Endothelial cell of umbilical vein (primary cell): ENCODE results near the gene IL36RN. TPM values are rescaled to one million over a fixed set of nuclear protein-coding genes. Genes with fewer than 3 reads are reported as not detected.

ENCODE experiments used
- BruUV-seq: library from RNA; stranded (reverse); fragments of 400-500 nt; replicated peaks from 2 replicates; lab custom pipeline; 2021; lab: Mats Ljungman, UMichigan
- CTCF ChIA-PET: fragments of 300-600, 350-600 bp; sonication (Branson Sonifier 250); formaldehyde crosslinking; loops from one replicate; lab custom pipeline; 2021; ENCODE audit warnings: antibody characterized with exemption, inconsistent platforms; lab: Charles Lee
- POLR2A ChIA-PET: fragments of 300-600, 350-600 bp; sonication (Branson Sonifier 250); formaldehyde crosslinking; loops from one replicate; lab custom pipeline; 2021; ENCODE audit warnings: antibody characterized with exemption, inconsistent platforms; lab: Charles Lee
- DNase-seq: peaks from one replicate; pipeline ENCODE4 v3.0.0-alpha.2; 2011; ENCODE audit warnings: low read depth, low spot score
- FAIRE-seq: peaks from 2 replicates; lab custom pipeline; 2011; peaks lifted over from hg19 to GRCh38; lab: Jason Lieb, UNC
- H2AFZ ChIP-seq: 2 replicates; pipeline ENCODE4 v1.6.0; 2012; ENCODE audit warnings: low read depth, low read length, control low read depth, inconsistent platforms
- H3K27ac ChIP-seq: 2 replicates; pipeline ENCODE4 v1.5.1; 2011; ENCODE audit warnings: low read depth, mild to moderate bottlenecking, control low read depth, low read length, moderate library complexity; ENCODE audit not compliant: insufficient read depth
- H3K27me3 ChIP-seq, 2 experiments: 2 replicates each; pipeline versions ENCODE4 v1.6.0 to v1.6.1; 2011; ENCODE audit warnings: low read length in 2 of 2, mixed read lengths in 1 of 2; ENCODE audit not compliant: control insufficient read depth in 2 of 2, insufficient read depth in 2 of 2
- H3K36me3 ChIP-seq, 2 experiments: 2 replicates in 1 of 2; 3 replicates in 1 of 2; pipeline ENCODE4 v1.5.1; 2011; ENCODE audit warnings: low read length in 2 of 2, mild to moderate bottlenecking in 1 of 2, moderate library complexity in 1 of 2; ENCODE audit not compliant: control insufficient read depth in 2 of 2, insufficient read depth in 2 of 2; ENCODE audit errors: extremely low read depth in 1 of 2
- H3K4me1 ChIP-seq: 3 replicates; pipeline ENCODE4 v1.5.1; 2011; ENCODE audit warnings: mild to moderate bottlenecking, low read length; ENCODE audit not compliant: control insufficient read depth, insufficient read depth; ENCODE audit errors: extremely low read depth
- H3K4me2 ChIP-seq: 2 replicates; pipeline ENCODE4 v1.6.1; 2011; ENCODE audit warnings: low read length, control low read depth, mixed read lengths; ENCODE audit not compliant: insufficient read depth
- H3K4me3 ChIP-seq, 3 experiments: fragments of 200-600 bp in 1 of 3; sonication (generic), shearing (Covaris generic) in 1 of 3; replicated peaks in 1 of 3; 2 replicates each; pipeline ENCODE4 v1.5.1; 2011 to 2016; ENCODE audit warnings: control low read depth in 3 of 3, low read length in 3 of 3, mild to moderate bottlenecking in 2 of 3, inconsistent platforms in 1 of 3, low read depth in 1 of 3, moderate library complexity in 1 of 3; ENCODE audit not compliant: insufficient read depth in 1 of 3
- H3K79me2 ChIP-seq: 2 replicates; pipeline ENCODE4 v1.6.0; 2012; ENCODE audit warnings: low read length, inconsistent platforms; ENCODE audit not compliant: control insufficient read depth, insufficient read depth
- H3K9ac ChIP-seq: replicated peaks from 2 replicates; pipeline ENCODE3; 2011; ENCODE audit warnings: low read length, control low read depth; ENCODE audit not compliant: insufficient read depth; ENCODE audit errors: extremely low read depth
- H3K9me1 ChIP-seq: replicated peaks from 3 replicates; pipeline ENCODE4 v1.6.0; 2011; ENCODE audit warnings: mild to moderate bottlenecking, low read length; ENCODE audit not compliant: control insufficient read depth, insufficient read depth; ENCODE audit errors: extremely low read depth
- H3K9me3 ChIP-seq: replicated peaks from 2 replicates; pipeline ENCODE4 v1.5.1; 2012; ENCODE audit warnings: low read length, inconsistent platforms; ENCODE audit not compliant: control insufficient read depth, insufficient read depth
- H4K20me1 ChIP-seq: replicated peaks from 2 replicates; pipeline ENCODE3; 2011; ENCODE audit warnings: mild to moderate bottlenecking, low read length; ENCODE audit not compliant: control insufficient read depth, insufficient read depth; ENCODE audit errors: extremely low read depth
- CTCF ChIP-seq, 2 donors: IDR thresholded peaks; 1 replicate in 1 of 2; 2 replicates in 1 of 2; pipeline ENCODE4 v1.5.1; 2011; ENCODE audit warnings: low read length in 2 of 2, mild to moderate bottlenecking in 2 of 2, moderate library complexity in 2 of 2, control low read depth in 1 of 2, inconsistent platforms in 1 of 2, low read depth in 1 of 2; ENCODE audit not compliant: insufficient read depth in 1 of 2; ENCODE audit errors: extremely low read depth in 1 of 2
- EZH2 ChIP-seq: IDR thresholded peaks from 2 replicates; pipeline ENCODE4 v1.6.1; 2012; ENCODE audit warnings: borderline replicate concordance, low read depth, mild to moderate bottlenecking, moderate library complexity, low read length, inconsistent platforms; ENCODE audit not compliant: severe bottlenecking
- FOS ChIP-seq: IDR thresholded peaks from 2 replicates; pipeline ENCODE4 v1.6.1; 2011; ENCODE audit warnings: mild to moderate bottlenecking, low read length, moderate library complexity, borderline replicate concordance; ENCODE audit not compliant: insufficient read depth
- GATA2 ChIP-seq: IDR thresholded peaks from 2 replicates; pipeline ENCODE4 v1.7.0; 2011; ENCODE audit warnings: low read depth, mild to moderate bottlenecking, moderate library complexity, mixed read lengths, low read length; ENCODE audit not compliant: insufficient read length, insufficient read depth
- JUN ChIP-seq: IDR thresholded peaks from 2 replicates; pipeline ENCODE4 v1.6.1; 2011; ENCODE audit warnings: borderline replicate concordance, low read depth; ENCODE audit not compliant: insufficient read length, insufficient read depth
- MYC ChIP-seq: IDR thresholded peaks from one replicate; pipeline ENCODE4 v1.6.1; 2011; ENCODE audit warnings: mild to moderate bottlenecking, low read depth, low read length
- POLR2A ChIP-seq: IDR thresholded peaks from 2 replicates; pipeline ENCODE4 v1.6.1; 2012; ENCODE audit warnings: low read depth, mild to moderate bottlenecking, control low read depth, low read length
- POLR2AphosphoS5 ChIP-seq: IDR thresholded peaks from 2 replicates; pipeline ENCODE4 v1.6.1; 2012; ENCODE audit warnings: low read depth, mild to moderate bottlenecking, control low read depth, low read length, moderate library complexity; ENCODE audit not compliant: insufficient read depth
- dilution Hi-C: fragments of 300-500 bp; cut with MboI; formaldehyde crosslinking; loops from one replicate; pipeline ENCODE4 v1.15.0; 2019; ENCODE audit warnings: low sequenced_read_pairs; ENCODE audit not compliant: extremely low pct_ligation_motif_present
- intact Hi-C: fragments of 100-400 bp; cut with micrococcal nuclease; formaldehyde crosslinking; loops from one replicate; pipeline ENCODE4 v1.10.0; 2022
- polyA plus RNA-seq, 4 experiments: library from polyadenylated mRNA; depleted of rRNA in 3 of 4; stranded (reverse) in 3 of 4; unstranded in 1 of 4; fragments of >200 nt; gene quantifications; 2 replicates each; pipeline versions ENCODE4 v1.2.1 to v1.2.3, GENCODE V29; 2011 to 2012; ENCODE audit warnings: missing spikeins in 1 of 4
- total RNA-seq: library from RNA; stranded (reverse); gene quantifications from 2 replicates; pipeline ENCODE4 v1.2.3, GENCODE V29; 2021
- TF ChIP-seq, protein P1 (sequence below): IDR thresholded peaks from 2 replicates; pipeline ENCODE4 v1.6.1; 2011; ENCODE audit not compliant: insufficient read depth, insufficient read length

Gene IL36RN
- total and polyA plus RNA-seq, 2 donors (not counting 3 experiments of a cell fraction or from before 2014, with no cell fraction given): not detected

GRCh38 chr2:113061896-113062770 lies 3.1 kb downstream of the IL36RN start:
- BruUV-seq: no TSS peak
- H3K9me3 ChIP-seq: no peaks in the 10 kb centered on the region
- H3K4me3 ChIP-seq: no peak overlapping the region
- TF ChIP-seq FOS (no peak), MYC (no peak)
- CTCF ChIA-PET: no interaction called here
- H4K20me1 ChIP-seq: no peaks in the 10 kb centered on the region
- H3K4me1 ChIP-seq: no peaks in the 10 kb centered on the region
- dilution Hi-C loops: no loop called here
- H3K27me3 ChIP-seq: no peaks in the 10 kb centered on the region
- no peak overlapping the region for H3K27ac ChIP-seq
- H2AFZ ChIP-seq: no peak overlapping the region
- no peak overlapping the region for H3K4me2 ChIP-seq
- FAIRE-seq (no peak), DNase-seq (no peak)
- POLR2A ChIA-PET: no interaction called here
- intact Hi-C loops: no loop called here
- no peak overlapping the region for H3K9ac ChIP-seq
- no peaks in the 10 kb centered on the region for H3K79me2 ChIP-seq
- H3K36me3 ChIP-seq: no peaks in the 10 kb centered on the region
- no peaks in the 10 kb centered on the region for H3K9me1 ChIP-seq

DNA sequence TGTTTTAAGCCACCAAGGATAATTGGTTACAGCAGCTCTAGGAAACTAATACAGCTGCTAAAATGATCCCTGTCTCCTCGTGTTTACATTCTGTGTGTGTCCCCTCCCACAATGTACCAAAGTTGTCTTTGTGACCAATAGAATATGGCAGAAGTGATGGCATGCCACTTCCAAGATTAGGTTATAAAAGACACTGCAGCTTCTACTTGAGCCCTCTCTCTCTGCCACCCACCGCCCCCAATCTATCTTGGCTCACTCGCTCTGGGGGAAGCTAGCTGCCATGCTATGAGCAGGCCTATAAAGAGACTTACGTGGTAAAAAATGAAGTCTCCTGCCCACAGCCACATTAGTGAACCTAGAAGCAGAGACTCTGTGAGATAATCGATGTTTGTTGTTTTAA lies 5.3 kb downstream of the IL36RN start:
- Histone ChIP-seq H4K20me1 (no peaks in the 10 kb centered on the region), H3K9me1 (no peaks in the 10 kb centered on the region), H3K36me3 (no peaks in the 10 kb centered on the region), H3K9ac (no peak overlapping the region), H3K4me1 (no peaks in the 10 kb centered on the region), H3K9me3 (no peaks in the 10 kb centered on the region), H3K4me3 (no peak overlapping the region), H2AFZ (no peak overlapping the region), H3K79me2 (no peaks in the 10 kb centered on the region), H3K27me3 (no peaks in the 10 kb centered on the region), H3K4me2 (no peak overlapping the region), H3K27ac (no peak overlapping the region)
- ChIA-PET POLR2A (no interaction called here), CTCF (interaction anchor here (1.1 to 1.2 kb wide), 2 partner anchors 8 to 16 kb away, joined by 3 to 4 read pairs; no protein-coding TSS in a partner anchor)
- dilution Hi-C loops (no loop called here), intact Hi-C loops (no loop called here)
- BruUV-seq: no TSS peak
- TF ChIP-seq FOS: no peak
- no peak for TF ChIP-seq POLR2A
- no peak for TF ChIP-seq POLR2AphosphoS5
- no peak for TF ChIP-seq EZH2
- TF ChIP-seq MYC: no peak
- no peak for TF ChIP-seq JUN
- no peak for TF ChIP-seq GATA2
- TF ChIP-seq, protein P1, sequence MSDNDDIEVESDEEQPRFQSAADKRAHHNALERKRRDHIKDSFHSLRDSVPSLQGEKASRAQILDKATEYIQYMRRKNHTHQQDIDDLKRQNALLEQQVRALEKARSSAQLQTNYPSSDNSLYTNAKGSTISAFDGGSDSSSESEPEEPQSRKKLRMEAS: no peak
- TF ChIP-seq CTCF (IDR thresholded peaks at IDR 0.05; ENCODE audit: extremely low read depth in 1 of 2, insufficient read depth in 1 of 2, low read depth in 1 of 2, low read length in 2 of 2): no peak
- DNase-seq: no peak
- no peak for FAIRE-seq
